Glomerular visceral epithelial cell (primary cell): ENCODE results near the gene PRRT1.
"Not testable (repeated sequence)": the region's sequence is repeated elsewhere in the genome, so short reads cannot be mapped to it uniquely, and the experiment has no call there.

Experiments
- DNase-seq: peaks from one replicate; pipeline ENCODE4 v3.0.0-alpha.2; 2016; ENCODE audit errors: extremely low spot score

Gene PRRT1

GRCh38 chr6:32188381-32189068, 36.8 kb upstream of the PRRT1 start:
- no peak for DNase-seq

GRCh38 chr6:32187725-32188380, 36.1 kb upstream of the PRRT1 start:
- DNase-seq = not testable (repeated sequence)

- DNase-seq = no peak
These were observed 35.4 kb upstream of the PRRT1 start for GRCh38 chr6:32187009-32187709.

GRCh38 chr6:32186151-32186840, 34.6 kb upstream of the PRRT1 start:
- DNase-seq = not testable (repeated sequence)

- DNase-seq = peak; percentile 91
These were observed 34.0 kb upstream of the PRRT1 start for GRCh38 chr6:32185681-32186131.

GRCh38 chr6:32184084-32184640, 32.4 kb upstream of the PRRT1 start, which contains the start of gene AGER:
Gene AGER (minus strand): TSS chr6:32184253. CDS start chr6:32184222, 31 bp downstream.
- DNase-seq = no peak

GRCh38 chr6:32183483-32184083, 31.8 kb upstream of the PRRT1 start:
- DNase-seq = no peak

- no peak for DNase-seq
These were observed 31.3 kb upstream of the PRRT1 start for GRCh38 chr6:32183030-32183429.

GRCh38 chr6:32182555-32182981, 30.8 kb upstream of the PRRT1 start:
- DNase-seq = no peak

GRCh38 chr6:32181915-32182529, 30.3 kb upstream of the PRRT1 start:
- DNase-seq = no peak

GRCh38 chr6:32181148-32181702, 29.5 kb upstream of the PRRT1 start:
- no peak for DNase-seq

GRCh38 chr6:32179766-32180405, 28.1 kb upstream of the PRRT1 start:
- no peak for DNase-seq

GRCh38 chr6:32178547-32179440, 27.1 kb upstream of the PRRT1 start:
- no peak for DNase-seq

- peak; percentile 100 for DNase-seq
These were observed 26.2 kb upstream of the PRRT1 start, which contains the start of gene RNF5 for GRCh38 chr6:32177788-32178546. Gene RNF5 (plus strand): TSS chr6:32178405. CDS start chr6:32178512, 107 bp downstream.

GRCh38 chr6:32177183-32177787, 25.5 kb upstream of the PRRT1 start:
- DNase-seq = no peak

- no peak for DNase-seq
These were observed 24.9 kb upstream of the PRRT1 start for GRCh38 chr6:32176476-32177182.
